Heart right ventricle (tissue), 16 donors: ENCODE data around the gene TSPO. TPM values are rescaled to one million over a fixed set of nuclear protein-coding genes. Genes with fewer than 3 reads are reported as not detected.

Experiments
- ATAC-seq, 8 donors: fragments of 200-7000 bp; cut with Tn5 transposase; one replicate each; pipeline ENCODE4 v1.9.1; 2020; ENCODE audit warnings: mild to moderate bottlenecking in 8 of 8, moderate library complexity in 8 of 8, moderate number of reproducible peaks in 1 of 8
- DNase-seq, 2 donors: peaks; one replicate each; pipeline ENCODE4 v3.0.0-alpha.2; 2020
- H3K27ac ChIP-seq, 10 donors: fragments of 200-600 bp; sonication (generic) in 2 of 10; one replicate each; pipeline versions ENCODE4 v1.5.0 to v1.8.0; 2020 to 2022; ENCODE audit warnings: mild to moderate bottlenecking in 3 of 10
- H3K27me3 ChIP-seq, 7 donors: fragments of 200-600 bp; one replicate each; pipeline ENCODE4 v1.8.0; 2021 to 2022; ENCODE audit warnings: mild to moderate bottlenecking in 2 of 7
- H3K36me3 ChIP-seq, 9 donors: fragments of 200-600 bp; sonication (generic) in 1 of 9; one replicate each; pipeline versions ENCODE4 v1.5.0 to v1.8.0; 2020 to 2022; ENCODE audit warnings: mild to moderate bottlenecking in 2 of 9
- H3K4me1 ChIP-seq, 9 donors: fragments of 200-600 bp; sonication (generic) in 1 of 9; one replicate each; pipeline versions ENCODE4 v1.5.0 to v1.8.0; 2020 to 2022; ENCODE audit warnings: mild to moderate bottlenecking in 4 of 9
- H3K4me3 ChIP-seq, 10 donors: fragments of 200-600 bp; sonication (generic) in 2 of 10; one replicate each; pipeline versions ENCODE4 v1.5.0 to v1.8.0; 2020 to 2022; ENCODE audit warnings: mild to moderate bottlenecking in 7 of 10, moderate library complexity in 2 of 10
- H3K9me3 ChIP-seq, 11 donors: fragments of 200-600 bp in 10 of 11; sonication (generic) in 2 of 11; one replicate each; pipeline versions ENCODE4 v1.5.0 to v1.8.0; 2013 to 2022; ENCODE audit warnings: mild to moderate bottlenecking in 2 of 11, control low read depth in 1 of 11, moderate library complexity in 1 of 11
- WGBS, 2 donors: extraction: QIAGEN DNeasy Blood & Tissue Kit; methylation state at CpG; one replicate each; pipeline ENCODE4 v1.1.7; 2013; ENCODE audit warnings: inconsistent platforms in 1 of 2; 5-methylcytosine and 5-hydroxymethylcytosine counted together
- intact Hi-C, 10 donors: fragments of 100-400 bp; cut with DNase I; formaldehyde crosslinking; loops; one replicate each; pipeline versions ENCODE4 v1.11.1 to v1.14.2; 2022
- polyA plus RNA-seq, 2 donors: library from polyadenylated mRNA; stranded (reverse); fragments of 200-250 nt; gene quantifications; one replicate each; pipeline ENCODE4 v1.2.3, GENCODE V29; 2013
- total RNA-seq, 10 donors: library from RNA; stranded (reverse); fragmentation: NEBNext Ultra II Directional in 3 of 10; extraction: Animal tissue kit (Norgen Biotek cat#: 25700) in 3 of 10; gene quantifications; one replicate each; pipeline versions ENCODE4 v1.2.1 to v1.2.4, GENCODE V29; 2021 to 2023
- TF ChIP-seq, protein P1 (sequence below), 9 donors: fragments of 200-600 bp; sonication (generic) in 2 of 9; IDR thresholded peaks; one replicate each; pipeline versions ENCODE4 v1.5.0 to v1.8.0; 2021 to 2022; ENCODE audit warnings: antibody characterized with exemption in 9 of 9, mild to moderate bottlenecking in 5 of 9, moderate library complexity in 1 of 9
- donor health status: Arrhythmogenic right ventricular cardiomyopathy.
- donor health status: ischemic (EF 13 %, LVEDD 7.1; RV severe dilation, severe dysfunction).
- donor health status: healthy with polysubstance abuse.
- donor health status: DM: no; HTN: yes; CAD: no.
- donor health status: DM: no; HTN: no; CAD: no.
- donor health status: ischemic (EF 25% LVEDD 6.9; RV normal size, moderate dysfunction).
- donor health status: ischemic (EF 25% LVEDD 5.7; RV mildly dilated, moderate dysfunction).
- donor health status: healthy.
- donor health status: DM: yes; HTN: yes; CAD: no.
- donor health status: Ischemic cardiomyopathy.
- donor health status: ischemic (EF 35%, LVEDD 5.7; RV mildly dilated, moderate dysfunction).
- donor health status: nonischemic (EF 11% LVEDD 7.7; RV severe dilation, severe dysfunction).
- donor health status: DM: yes; HTN: yes; CAD: no.
- donor health status: PGD.
- donor health status: ischemic (EF 29% LVEDD 5.4; RV normal size, mild dysfunction).
- donor health status: nonischemic (EF 23%, LVEDD 6.1; RV moderate dilation, normal function).

TSPO gene
- total and polyA plus RNA-seq, 12 donors, result 84.7 to 258 (median 102) TPM

DNA sequence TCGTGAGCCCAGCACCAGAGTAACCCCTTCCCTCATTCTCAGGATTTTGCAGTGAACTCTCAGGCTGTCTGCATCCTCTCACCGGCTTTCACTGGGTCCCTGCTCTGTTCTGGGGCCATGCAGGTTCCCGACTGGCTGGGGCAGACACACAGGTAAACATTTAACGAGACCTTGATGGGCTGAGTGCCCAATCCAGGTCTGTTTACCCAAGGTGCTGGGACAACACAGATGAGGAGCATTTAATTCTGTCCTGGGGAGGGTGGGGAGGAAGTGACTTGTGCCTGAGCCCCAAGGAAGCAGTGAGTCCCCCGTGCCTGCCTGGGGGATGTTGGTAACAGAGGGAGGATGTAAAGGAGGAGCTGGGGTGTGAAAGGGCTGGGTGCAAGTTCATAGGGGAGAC lies 36.4 kb upstream of the TSPO start:
- WGBS, 2 donors, result 56 to 63% methylated on average over 5 of the region's 5 CpGs
- DNase-seq, result no peak
- H3K4me1 ChIP-seq, result peaks cover 9 to 45% (median 16%) of the 10 kb centered on the region in 9 donors
- TF ChIP-seq, protein P1, sequence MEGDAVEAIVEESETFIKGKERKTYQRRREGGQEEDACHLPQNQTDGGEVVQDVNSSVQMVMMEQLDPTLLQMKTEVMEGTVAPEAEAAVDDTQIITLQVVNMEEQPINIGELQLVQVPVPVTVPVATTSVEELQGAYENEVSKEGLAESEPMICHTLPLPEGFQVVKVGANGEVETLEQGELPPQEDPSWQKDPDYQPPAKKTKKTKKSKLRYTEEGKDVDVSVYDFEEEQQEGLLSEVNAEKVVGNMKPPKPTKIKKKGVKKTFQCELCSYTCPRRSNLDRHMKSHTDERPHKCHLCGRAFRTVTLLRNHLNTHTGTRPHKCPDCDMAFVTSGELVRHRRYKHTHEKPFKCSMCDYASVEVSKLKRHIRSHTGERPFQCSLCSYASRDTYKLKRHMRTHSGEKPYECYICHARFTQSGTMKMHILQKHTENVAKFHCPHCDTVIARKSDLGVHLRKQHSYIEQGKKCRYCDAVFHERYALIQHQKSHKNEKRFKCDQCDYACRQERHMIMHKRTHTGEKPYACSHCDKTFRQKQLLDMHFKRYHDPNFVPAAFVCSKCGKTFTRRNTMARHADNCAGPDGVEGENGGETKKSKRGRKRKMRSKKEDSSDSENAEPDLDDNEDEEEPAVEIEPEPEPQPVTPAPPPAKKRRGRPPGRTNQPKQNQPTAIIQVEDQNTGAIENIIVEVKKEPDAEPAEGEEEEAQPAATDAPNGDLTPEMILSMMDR (IDR thresholded peaks at IDR 0.05), result no peak
- intact Hi-C loops, result no loop called here
- H3K27me3 ChIP-seq, result peaks cover 0 to 46% (median 33%) of the 10 kb centered on the region in 7 donors
- no peaks in the 10 kb centered on the region for H3K9me3 ChIP-seq
- ATAC-seq, result no peak
- no peak overlapping the region for H3K4me3 ChIP-seq
- no peaks in the 10 kb centered on the region for H3K36me3 ChIP-seq
- no peak overlapping the region for H3K27ac ChIP-seq

DNA sequence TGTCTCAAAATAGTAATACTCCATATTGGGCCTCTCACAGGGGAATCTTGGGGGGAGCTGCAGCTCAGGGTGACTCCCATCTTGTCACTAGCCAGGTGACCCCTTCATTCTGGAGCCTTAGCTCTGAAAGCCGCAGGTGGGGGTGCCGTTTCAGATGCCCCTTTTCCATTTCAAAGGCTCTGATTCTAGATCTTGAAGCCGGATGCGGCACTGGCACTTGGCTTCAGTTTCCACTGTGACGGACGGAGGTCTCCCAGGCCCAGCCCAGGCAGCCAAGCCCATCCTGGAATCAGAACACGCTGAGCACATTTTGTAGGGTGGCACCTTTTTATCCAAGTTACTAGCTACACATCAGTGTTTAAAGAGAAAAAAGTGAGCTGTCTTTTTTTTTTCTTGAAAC lies 34.4 kb upstream of the TSPO start:
- ATAC-seq, result no peak
- Histone ChIP-seq H3K4me1 (peaks cover 0 to 28% (median 0%) of the 10 kb centered on the region in 9 donors), H3K27me3 (peaks cover 0 to 27% (median 16%) of the 10 kb centered on the region in 7 donors), H3K27ac (no peak overlapping the region), H3K36me3 (no peaks in the 10 kb centered on the region), H3K4me3 (no peak overlapping the region), H3K9me3 (no peaks in the 10 kb centered on the region)
- intact Hi-C loops, result no loop called here
- DNase-seq, result no peak
- 89 to 94% methylated on average over 7 of the region's 7 CpGs for WGBS, 2 donors
- TF ChIP-seq, protein P1 (IDR thresholded peaks at IDR 0.05), result no peak

DNA sequence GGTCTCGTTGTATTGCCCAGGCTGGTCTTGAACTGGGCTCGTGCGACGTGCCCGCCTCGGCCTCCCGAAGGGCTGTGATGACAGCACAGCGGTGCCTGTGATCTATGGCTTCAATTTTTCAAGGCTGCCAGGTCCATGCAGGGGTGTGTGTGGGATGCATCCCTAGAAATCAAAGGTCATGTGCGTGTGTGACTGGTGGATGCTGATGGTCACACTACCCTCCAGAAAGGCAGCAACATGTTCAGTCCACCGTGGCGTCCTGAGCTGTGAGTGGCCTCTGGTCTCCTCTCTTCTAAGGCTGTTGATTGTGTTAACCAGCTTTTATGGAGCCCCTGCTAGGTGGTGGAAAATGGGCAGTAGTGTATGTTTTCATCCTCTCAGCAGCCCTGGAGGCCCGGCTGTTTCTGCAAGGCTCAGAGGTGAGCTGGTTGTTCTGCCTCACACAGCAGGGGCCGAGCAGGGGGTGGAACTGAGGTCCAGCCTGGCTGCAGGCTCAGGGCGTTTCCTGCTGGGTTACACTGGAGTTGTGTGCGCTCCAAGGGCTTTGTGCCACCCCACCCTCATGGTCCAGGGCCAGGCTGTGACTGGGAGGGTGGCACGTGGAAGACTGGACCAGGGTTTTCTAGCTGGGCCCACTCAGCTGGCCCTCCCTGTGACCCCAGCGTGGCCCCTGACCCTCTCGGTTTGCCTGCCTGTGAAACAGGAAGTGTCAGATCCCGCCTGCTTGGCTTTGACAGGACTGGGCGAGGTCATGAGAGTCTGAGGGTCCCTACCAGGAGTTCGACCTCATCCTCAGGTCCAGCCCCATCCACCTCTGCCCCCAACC lies 33.1 kb upstream of the TSPO start:
- DNase-seq (no peak), ATAC-seq (peak in 1 of 8 donors; percentile 26)
- TF ChIP-seq, protein P1 (IDR thresholded peaks at IDR 0.05), result no peak
- Histone ChIP-seq H3K4me3 (no peak overlapping the region), H3K27me3 (peaks cover 0 to 15% (median 4%) of the 10 kb centered on the region in 7 donors), H3K4me1 (peaks cover 0 to 30% (median 0%) of the 10 kb centered on the region in 9 donors), H3K27ac (no peak overlapping the region), H3K36me3 (no peaks in the 10 kb centered on the region), H3K9me3 (no peaks in the 10 kb centered on the region)
- intact Hi-C loops, result no loop called here
- WGBS, 2 donors, result 75 to 83% methylated on average over 21 of the region's 21 CpGs

DNA sequence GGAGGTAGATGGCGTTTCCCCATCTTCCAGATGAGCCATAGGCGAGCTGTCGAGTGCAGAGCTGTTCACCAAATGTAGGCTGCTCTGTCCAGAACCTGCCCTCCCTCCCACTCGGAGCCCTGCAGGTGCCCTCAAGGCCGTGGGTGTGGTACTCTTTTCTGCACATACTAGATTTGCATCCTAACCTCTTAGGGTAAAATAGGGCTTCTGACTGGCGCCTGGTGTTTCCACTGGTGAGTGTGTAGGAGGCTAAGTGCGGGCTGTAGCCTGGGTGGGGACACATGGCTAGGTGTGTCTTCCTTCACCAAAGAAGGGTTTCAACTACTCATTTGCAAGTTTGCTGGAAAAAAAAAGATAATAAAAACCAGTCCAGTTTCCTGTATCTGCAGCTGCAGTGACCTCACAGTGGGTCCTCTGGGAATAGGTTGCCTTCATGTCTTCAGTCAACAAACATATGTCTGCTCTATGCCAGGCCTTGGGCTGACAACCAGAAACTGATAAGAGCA lies 32.4 kb upstream of the TSPO start:
- H3K9me3 ChIP-seq, result no peaks in the 10 kb centered on the region
- peaks cover 0 to 7% (median 0%) of the 10 kb centered on the region in 7 donors for H3K27me3 ChIP-seq
- peak in 2 of 8 donors; percentile 6 to 14 for ATAC-seq
- WGBS, 2 donors, result 77 to 80% methylated on average over 7 of the region's 7 CpGs
- TF ChIP-seq, protein P1 (IDR thresholded peaks at IDR 0.05), result no peak
- DNase-seq, result no peak
- H3K4me1 ChIP-seq, result peaks cover 0 to 25% (median 0%) of the 10 kb centered on the region in 9 donors
- intact Hi-C loops, result no loop called here
- H3K4me3 ChIP-seq, result no peak overlapping the region
- H3K27ac ChIP-seq, result no peak overlapping the region
- H3K36me3 ChIP-seq, result no peaks in the 10 kb centered on the region
